BJ (cell line): ENCODE data around the gene SPRED2. TPM values are rescaled to one million over a fixed set of nuclear protein-coding genes. Genes with fewer than 3 reads are reported as not detected.

Source experiments
- CTCF ChIA-PET: fragments of 350-600 bp; formaldehyde crosslinking; extraction: SDS; loops from one replicate; lab custom pipeline; 2021; ENCODE audit warnings: antibody characterized with exemption, inconsistent platforms; lab: Yijun Ruan, JAX
- POLR2A ChIA-PET: fragments of 300-600 bp; sonication (Branson Sonifier 250); formaldehyde crosslinking; extraction: SDS; loops from one replicate; lab custom pipeline; 2021; ENCODE audit warnings: antibody characterized with exemption; lab: Charles Lee
- DNase-seq: peaks from one replicate; pipeline ENCODE4 v3.0.0-alpha.2; 2011; ENCODE audit warnings: low read depth
- H3K27me3 ChIP-seq: 2 replicates; pipeline ENCODE4 v1.6.0; 2011; ENCODE audit warnings: low read length; ENCODE audit not compliant: control insufficient read depth, insufficient read depth
- H3K36me3 ChIP-seq: 2 replicates; pipeline ENCODE4 v1.5.1; 2011; ENCODE audit warnings: low read length; ENCODE audit not compliant: control insufficient read depth, insufficient read depth
- H3K4me3 ChIP-seq: 2 replicates; pipeline ENCODE4 v1.5.1; 2011; ENCODE audit warnings: low read depth, mild to moderate bottlenecking, control low read depth, low read length
- polyA plus RNA-seq: library from polyadenylated mRNA; depleted of rRNA; stranded (reverse); fragments of >200 nt; gene quantifications from 2 replicates; pipeline ENCODE4 v1.2.3, GENCODE V29; 2011
- TF ChIP-seq, protein P1 (sequence below): IDR thresholded peaks from 2 replicates; pipeline ENCODE4 v1.5.1; 2011; ENCODE audit warnings: low read depth, mild to moderate bottlenecking, control low read depth, inconsistent platforms, low read length, moderate library complexity; ENCODE audit not compliant: insufficient read depth

SPRED2 gene
- polyA plus RNA-seq, 1 experiment = 13.1 TPM

DNA sequence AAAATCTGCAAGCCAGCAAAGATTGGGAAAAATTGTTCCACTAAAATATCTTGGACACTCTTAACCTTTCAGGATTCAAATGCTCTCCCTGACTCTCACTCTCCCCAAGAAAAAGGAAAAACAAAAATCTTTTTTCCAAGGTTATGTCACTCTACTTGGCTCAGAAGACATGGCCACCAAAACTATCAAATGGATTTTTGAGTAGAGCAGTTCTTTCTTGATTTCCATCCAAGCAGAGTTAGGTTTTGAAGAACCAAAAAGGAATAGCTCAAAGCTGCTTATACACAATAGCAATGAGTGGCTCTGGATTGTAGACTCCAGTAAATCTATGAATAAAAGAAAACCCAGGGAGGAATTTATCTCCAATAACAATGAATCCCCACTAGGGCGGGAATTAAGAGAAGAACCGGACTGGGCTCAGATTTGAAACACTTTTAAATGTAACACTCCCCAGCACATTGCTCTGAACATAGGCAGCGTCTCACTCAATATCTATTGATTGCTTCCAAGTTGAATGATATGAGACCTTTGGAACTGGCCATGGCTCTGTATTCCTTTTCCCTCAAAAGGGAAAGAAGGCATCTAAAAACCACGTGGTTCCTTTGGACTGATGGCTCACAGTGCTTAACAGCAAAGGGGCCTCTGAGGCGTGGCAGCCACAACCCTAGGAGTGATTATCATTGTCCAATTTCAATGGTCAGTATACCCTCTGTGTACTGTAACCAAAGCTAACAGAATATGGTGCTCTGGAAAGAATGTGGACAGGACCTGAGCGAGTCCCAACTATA lies 68.3 kb downstream of the SPRED2 start:
- no peaks in the 10 kb centered on the region for H3K27me3 ChIP-seq
- H3K4me3 ChIP-seq = no peak overlapping the region
- H3K36me3 ChIP-seq = no peaks in the 10 kb centered on the region
- CTCF ChIA-PET = interaction anchor here (0.7 to 1.4 kb wide), 4 partner anchors 9 to 1178 kb away, joined by 3 to 5 read pairs (median 4); no protein-coding TSS in a partner anchor
- DNase-seq = no peak
- TF ChIP-seq, protein P1, sequence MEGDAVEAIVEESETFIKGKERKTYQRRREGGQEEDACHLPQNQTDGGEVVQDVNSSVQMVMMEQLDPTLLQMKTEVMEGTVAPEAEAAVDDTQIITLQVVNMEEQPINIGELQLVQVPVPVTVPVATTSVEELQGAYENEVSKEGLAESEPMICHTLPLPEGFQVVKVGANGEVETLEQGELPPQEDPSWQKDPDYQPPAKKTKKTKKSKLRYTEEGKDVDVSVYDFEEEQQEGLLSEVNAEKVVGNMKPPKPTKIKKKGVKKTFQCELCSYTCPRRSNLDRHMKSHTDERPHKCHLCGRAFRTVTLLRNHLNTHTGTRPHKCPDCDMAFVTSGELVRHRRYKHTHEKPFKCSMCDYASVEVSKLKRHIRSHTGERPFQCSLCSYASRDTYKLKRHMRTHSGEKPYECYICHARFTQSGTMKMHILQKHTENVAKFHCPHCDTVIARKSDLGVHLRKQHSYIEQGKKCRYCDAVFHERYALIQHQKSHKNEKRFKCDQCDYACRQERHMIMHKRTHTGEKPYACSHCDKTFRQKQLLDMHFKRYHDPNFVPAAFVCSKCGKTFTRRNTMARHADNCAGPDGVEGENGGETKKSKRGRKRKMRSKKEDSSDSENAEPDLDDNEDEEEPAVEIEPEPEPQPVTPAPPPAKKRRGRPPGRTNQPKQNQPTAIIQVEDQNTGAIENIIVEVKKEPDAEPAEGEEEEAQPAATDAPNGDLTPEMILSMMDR = no peak
- POLR2A ChIA-PET = no interaction called here

DNA sequence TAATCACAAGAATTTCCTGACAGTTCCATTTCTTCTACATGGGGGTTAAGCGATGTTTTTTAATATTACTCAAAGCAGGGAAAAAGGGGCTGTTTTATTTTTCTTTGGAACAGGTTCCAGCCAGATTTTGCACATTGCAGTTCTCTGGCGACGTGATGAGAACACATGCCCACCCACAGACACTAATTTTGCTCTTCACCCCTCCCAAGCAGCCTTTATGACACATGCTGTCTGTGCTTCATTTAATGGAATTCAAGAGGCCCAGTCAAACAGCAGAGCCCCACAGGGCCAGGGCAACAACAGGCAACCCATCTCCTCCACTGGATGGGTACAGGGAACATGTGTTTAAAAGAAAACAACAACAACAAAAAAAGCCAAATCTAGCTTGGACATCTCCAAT lies 70.8 kb downstream of the SPRED2 start:
- no peaks in the 10 kb centered on the region for H3K27me3 ChIP-seq
- TF ChIP-seq, protein P1 = no peak
- DNase-seq = no peak
- H3K4me3 ChIP-seq = no peak overlapping the region
- ChIA-PET POLR2A (no interaction called here), CTCF (interaction anchor here (0.7 kb wide), 1 partner anchor 9 kb away, joined by 5 read pairs; no protein-coding TSS in a partner anchor)
- H3K36me3 ChIP-seq = no peaks in the 10 kb centered on the region

DNA sequence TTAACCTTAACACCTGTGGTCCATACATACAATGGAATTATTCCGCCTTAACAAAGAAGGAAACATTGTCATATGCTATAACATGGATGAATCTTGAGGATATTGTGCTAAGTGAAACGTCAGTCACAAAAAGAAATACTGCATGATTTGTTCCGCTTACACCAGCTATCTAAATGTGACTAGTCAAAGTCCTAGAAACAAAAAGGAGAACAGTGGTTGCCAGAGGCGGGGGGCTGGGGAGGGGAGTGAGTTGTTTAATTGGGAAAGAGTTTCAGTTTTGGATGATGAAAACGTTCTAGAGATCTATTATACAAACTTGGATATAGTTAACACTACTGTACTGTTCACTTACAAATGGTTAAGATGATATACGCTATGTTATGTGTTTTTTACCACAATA lies 72.0 kb downstream of the SPRED2 start:
- no peaks in the 10 kb centered on the region for H3K36me3 ChIP-seq
- ChIA-PET POLR2A (no interaction called here), CTCF (interaction anchor here (0.6 kb wide), 1 partner anchor 170 kb away, joined by 3 read pairs; no protein-coding TSS in a partner anchor)
- H3K4me3 ChIP-seq = no peak overlapping the region
- TF ChIP-seq, protein P1 = no peak
- H3K27me3 ChIP-seq = no peaks in the 10 kb centered on the region
- DNase-seq = no peak

DNA sequence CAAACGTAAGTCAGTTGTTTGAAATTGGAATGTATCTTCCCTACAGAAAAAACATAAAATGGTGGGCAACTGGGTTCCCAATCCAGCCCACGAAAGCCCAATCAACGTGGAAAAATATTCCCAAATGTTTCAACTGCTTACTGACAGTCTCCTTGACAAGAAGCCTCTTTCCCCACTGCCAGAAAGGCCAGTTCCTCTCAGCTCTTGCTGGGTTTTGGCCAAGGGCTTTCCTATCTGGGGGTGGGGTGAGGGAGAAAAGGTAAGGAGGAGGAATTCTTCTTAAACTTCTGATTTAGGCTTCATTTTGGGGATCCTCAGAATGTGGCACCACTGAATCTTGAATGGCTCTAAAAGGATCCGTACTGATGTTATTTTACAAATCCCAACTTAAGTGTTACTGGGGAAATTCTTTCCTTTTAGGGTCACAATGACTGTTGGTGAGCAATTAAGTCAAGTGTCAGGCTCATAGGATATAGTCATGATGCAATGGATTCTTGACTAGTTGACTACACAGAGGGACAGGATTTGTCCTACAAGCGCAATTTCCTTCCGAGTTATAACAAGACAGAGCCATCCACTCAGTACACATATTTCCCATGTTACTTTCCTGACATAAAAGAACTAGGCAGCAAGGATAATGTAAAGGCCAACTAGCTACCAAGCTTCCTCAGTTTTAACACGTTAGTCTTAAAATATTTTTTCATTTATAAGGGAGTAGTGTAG lies 73.6 kb downstream of the SPRED2 start:
- no peaks in the 10 kb centered on the region for H3K27me3 ChIP-seq
- ChIA-PET CTCF (interaction anchor here (1.4 to 1.6 kb wide), 2 partner anchors 9 to 39 kb away, joined by 3 to 5 read pairs; no protein-coding TSS in a partner anchor), POLR2A (interaction anchor here (0.8 kb wide), 1 partner anchor 132 kb away, joined by 21 read pairs; the partner anchor contains the start of gene ACTR2)
- no peak for DNase-seq
- TF ChIP-seq, protein P1 = no peak
- no peak overlapping the region for H3K4me3 ChIP-seq
- no peaks in the 10 kb centered on the region for H3K36me3 ChIP-seq

DNA sequence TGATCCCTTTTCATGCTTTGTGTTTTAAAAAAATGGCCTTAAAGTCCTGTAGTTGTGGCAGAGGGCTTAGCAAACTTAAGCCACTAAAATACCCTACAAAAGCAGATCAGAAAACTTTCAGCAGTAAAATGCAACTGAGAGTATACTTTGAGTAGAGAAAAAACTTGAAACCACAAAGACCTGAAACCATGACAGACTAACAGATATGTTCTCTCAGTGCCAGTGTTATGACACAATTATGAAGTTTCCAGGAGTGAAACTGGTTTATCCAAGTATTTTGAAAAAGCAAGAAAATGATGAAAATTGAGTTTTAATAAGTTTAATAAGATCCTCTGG lies 74.5 kb downstream of the SPRED2 start:
- DNase-seq = no peak
- ChIA-PET CTCF (interaction anchor here (1.4 kb wide), 1 partner anchor 38 kb away, joined by 3 read pairs; no protein-coding TSS in a partner anchor), POLR2A (no interaction called here)
- Histone ChIP-seq H3K4me3 (no peak overlapping the region), H3K27me3 (no peaks in the 10 kb centered on the region), H3K36me3 (no peaks in the 10 kb centered on the region)
- TF ChIP-seq, protein P1 = no peak
